GM12864 (cell line): ENCODE results near the gene MAP1LC3B.

Experiments
- DNase-seq: peaks from one replicate; pipeline ENCODE4 v3.0.0-alpha.2; 2011; ENCODE audit warnings: low read depth
- H3K4me3 ChIP-seq: 2 replicates; pipeline ENCODE4 v1.5.1; 2011; ENCODE audit warnings: mild to moderate bottlenecking, low read depth, low read length, control low read depth
- TF ChIP-seq, protein P1 (sequence below): IDR thresholded peaks from 2 replicates; pipeline ENCODE4 v1.5.1; 2011; ENCODE audit warnings: low read depth, mild to moderate bottlenecking, moderate library complexity, low read length, control low read depth, inconsistent platforms; ENCODE audit errors: missing control alignments

The MAP1LC3B gene

DNA sequence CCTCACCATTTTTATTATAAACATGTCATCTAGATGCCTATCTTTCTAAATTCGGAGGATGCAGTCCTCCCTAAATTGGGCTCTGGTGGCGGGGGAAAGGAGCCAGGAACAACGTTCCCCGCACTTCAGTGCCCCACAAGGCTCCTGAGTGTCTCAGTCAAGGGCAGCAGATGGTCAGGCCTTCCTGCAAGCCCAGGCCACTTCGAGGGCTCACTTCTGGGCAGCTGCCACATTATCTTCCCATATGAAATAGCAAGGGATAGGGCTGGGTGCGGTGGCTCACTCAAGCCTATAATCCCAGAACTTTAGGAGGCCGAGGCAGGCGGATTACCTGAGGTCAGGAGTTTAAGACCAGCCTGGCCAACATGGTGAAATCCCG, 40.8 kb upstream of the MAP1LC3B start:
- no peak for DNase-seq
- TF ChIP-seq, protein P1, sequence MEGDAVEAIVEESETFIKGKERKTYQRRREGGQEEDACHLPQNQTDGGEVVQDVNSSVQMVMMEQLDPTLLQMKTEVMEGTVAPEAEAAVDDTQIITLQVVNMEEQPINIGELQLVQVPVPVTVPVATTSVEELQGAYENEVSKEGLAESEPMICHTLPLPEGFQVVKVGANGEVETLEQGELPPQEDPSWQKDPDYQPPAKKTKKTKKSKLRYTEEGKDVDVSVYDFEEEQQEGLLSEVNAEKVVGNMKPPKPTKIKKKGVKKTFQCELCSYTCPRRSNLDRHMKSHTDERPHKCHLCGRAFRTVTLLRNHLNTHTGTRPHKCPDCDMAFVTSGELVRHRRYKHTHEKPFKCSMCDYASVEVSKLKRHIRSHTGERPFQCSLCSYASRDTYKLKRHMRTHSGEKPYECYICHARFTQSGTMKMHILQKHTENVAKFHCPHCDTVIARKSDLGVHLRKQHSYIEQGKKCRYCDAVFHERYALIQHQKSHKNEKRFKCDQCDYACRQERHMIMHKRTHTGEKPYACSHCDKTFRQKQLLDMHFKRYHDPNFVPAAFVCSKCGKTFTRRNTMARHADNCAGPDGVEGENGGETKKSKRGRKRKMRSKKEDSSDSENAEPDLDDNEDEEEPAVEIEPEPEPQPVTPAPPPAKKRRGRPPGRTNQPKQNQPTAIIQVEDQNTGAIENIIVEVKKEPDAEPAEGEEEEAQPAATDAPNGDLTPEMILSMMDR, result no peak
- H3K4me3 ChIP-seq, result no peak overlapping the region

DNA sequence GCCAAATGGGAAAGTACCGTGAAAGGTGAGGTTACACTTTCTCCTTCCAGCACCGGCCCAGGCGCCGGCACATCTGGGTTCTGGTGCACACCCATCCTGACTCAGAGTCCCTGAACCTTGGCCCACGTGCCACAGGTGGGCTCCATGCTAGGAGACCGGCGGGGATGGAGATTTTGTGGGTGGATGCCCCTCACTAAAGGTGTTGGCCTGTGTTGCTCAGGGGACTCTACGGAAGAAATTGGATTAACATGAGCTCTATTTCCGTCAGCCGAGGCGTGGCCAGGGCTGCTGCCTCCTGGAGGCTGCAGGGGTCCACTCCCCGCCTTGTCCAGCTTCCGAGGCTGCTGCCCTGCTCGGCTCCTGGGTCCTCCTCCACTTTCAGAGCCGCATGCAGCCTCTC, 39.3 kb upstream of the MAP1LC3B start:
- TF ChIP-seq, protein P1, result no peak
- no peak overlapping the region for H3K4me3 ChIP-seq
- DNase-seq, result no peak

DNA sequence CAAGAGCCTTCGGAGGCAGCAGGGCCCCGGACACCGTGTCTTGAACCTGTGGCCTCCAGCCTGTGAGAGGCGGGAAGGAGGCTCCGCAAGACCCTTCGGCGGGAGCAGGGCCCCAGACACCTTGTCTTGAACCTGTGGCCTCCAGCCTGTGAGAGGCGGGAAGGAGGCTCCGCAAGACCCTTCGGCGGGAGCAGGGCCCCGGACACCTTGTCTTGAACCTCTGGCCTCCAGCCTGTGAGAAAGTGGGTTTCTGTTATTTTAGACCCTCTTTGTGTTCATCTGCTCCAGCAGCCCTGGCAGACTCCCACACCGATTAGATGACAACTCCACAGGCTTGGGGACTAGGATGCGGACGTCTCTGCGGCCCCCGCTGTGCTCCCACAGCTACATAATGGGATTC, 38.5 kb upstream of the MAP1LC3B start:
- TF ChIP-seq, protein P1, result no peak
- H3K4me3 ChIP-seq, result no peak overlapping the region
- no peak for DNase-seq

DNA sequence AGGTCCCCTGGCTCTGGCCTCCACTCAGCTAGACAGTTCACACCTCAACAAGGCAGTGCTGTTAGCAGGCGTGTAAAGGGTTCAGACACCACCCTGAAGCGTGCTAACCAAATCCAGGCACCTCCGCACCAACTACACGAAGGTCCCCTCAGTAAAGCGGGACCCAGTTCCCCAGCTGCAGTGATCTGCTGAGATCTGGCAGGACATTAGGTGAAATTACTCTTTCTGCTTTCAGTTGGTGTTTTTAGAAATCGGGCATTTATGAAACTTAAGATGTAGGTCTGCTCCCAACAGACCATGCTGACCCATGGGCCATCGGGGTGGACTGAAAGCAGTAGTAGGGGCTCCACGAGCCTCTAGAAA, 35.7 kb upstream of the MAP1LC3B start:
- H3K4me3 ChIP-seq, result no peak overlapping the region
- TF ChIP-seq, protein P1, result no peak
- DNase-seq, result no peak

DNA sequence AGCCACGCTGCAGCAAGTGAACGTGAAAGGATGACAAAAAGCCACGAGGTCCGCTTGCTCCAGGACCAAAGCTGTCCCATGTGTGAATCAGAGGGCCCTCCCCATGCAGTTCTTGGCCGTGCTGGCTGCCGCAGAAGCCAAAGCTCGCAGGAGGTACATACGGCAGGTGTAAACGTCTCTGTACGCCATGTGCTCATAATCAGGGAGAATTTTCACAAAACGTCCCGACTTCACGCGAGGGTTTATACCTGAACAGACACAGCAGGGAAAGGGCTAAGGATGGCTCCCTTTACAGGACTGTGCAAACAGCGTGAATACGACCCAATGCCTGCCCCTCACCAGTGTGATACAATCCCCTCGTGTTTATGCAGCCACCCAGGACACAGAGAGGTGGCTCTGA, 33.9 kb upstream of the MAP1LC3B start:
- DNase-seq, result no peak
- no peak overlapping the region for H3K4me3 ChIP-seq
- TF ChIP-seq, protein P1, result no peak

DNA sequence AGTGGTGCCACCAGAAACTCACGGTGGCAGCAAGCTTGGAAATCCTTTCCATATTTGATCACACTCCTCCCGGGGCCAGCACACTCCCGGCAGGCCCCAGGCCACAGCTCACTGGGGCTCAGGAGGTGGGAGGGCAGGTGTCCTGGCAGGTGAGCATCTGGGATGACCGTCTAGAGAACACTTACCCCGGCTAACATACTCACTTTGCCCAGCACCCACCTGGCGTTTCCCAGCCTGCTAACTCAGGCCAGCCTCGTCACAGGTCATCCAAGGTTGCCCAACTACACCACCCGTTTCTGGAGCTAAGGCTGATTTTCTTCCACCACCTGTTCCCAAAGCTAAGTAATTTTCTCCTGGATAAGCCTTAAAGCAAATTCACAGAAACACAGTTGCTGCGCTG, 33.4 kb upstream of the MAP1LC3B start:
- H3K4me3 ChIP-seq, result no peak overlapping the region
- DNase-seq, result no peak
- TF ChIP-seq, protein P1, result no peak

DNA sequence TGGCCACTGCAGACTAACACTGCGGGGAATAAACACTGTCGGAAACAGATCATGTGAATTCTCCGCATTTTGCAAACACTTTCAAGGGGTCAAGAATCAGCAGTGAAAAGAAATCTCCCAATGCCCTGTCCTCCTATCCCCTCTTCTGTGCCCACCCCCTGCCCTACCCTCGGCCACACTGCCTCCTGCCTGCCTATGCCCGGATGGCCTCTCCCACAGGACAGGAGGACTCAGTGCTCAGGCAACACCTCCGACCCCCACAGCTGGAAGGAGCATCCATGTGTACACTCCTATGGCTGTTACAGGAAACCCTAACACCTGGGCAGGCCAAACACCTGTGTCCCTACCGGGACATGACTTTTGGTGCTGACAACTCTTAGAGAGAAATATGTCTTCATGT, 33.0 kb upstream of the MAP1LC3B start:
- TF ChIP-seq, protein P1, result no peak
- DNase-seq, result no peak
- no peak overlapping the region for H3K4me3 ChIP-seq
